Right lobe of liver (tissue), 6 donors: ENCODE measurements around the gene HS3ST1. TPM values are rescaled to one million over a fixed set of nuclear protein-coding genes. Genes with fewer than 3 reads are reported as not detected.

Source experiments
- ATAC-seq, 4 donors: fragments of 200-7000 bp; cut with Tn5 transposase; one replicate each; pipeline ENCODE4 v1.9.1; 2020; ENCODE audit warnings: mild to moderate bottlenecking in 4 of 4, moderate library complexity in 4 of 4
- DNase-seq, 3 donors: peaks; one replicate each; pipeline ENCODE4 v3.0.0-alpha.2; 2020
- H3K27ac ChIP-seq, 3 donors: fragments of 200-600 bp; one replicate each; pipeline ENCODE4 v1.8.0; 2022
- H3K27me3 ChIP-seq, 2 donors: fragments of 200-600 bp; one replicate each; pipeline ENCODE4 v1.8.0; 2022
- H3K36me3 ChIP-seq, 4 donors: fragments of 200-600 bp; sonication (generic) in 1 of 4; one replicate each; pipeline versions ENCODE4 v1.5.1 to v1.8.0; 2017 to 2022; ENCODE audit warnings: control low read depth in 1 of 4
- H3K4me1 ChIP-seq, 4 donors: fragments of 200-600 bp; sonication (generic) in 1 of 4; one replicate each; pipeline versions ENCODE4 v1.5.1 to v1.8.0; 2017 to 2022; ENCODE audit warnings: control low read depth in 1 of 4
- H3K4me3 ChIP-seq, 3 donors: fragments of 200-600 bp; one replicate each; pipeline ENCODE4 v1.8.0; 2022
- H3K9me3 ChIP-seq, 4 donors: fragments of 200-600 bp; sonication (generic) in 1 of 4; one replicate each; pipeline versions ENCODE4 v1.5.1 to v1.8.0; 2017 to 2022; ENCODE audit warnings: control low read depth in 1 of 4
- CTCF ChIP-seq, 4 donors: fragments of 200-600 bp in 3 of 4; fragments of 450-650 bp in 1 of 4; IDR thresholded peaks; one replicate each; pipeline versions ENCODE4 v1.5.1 to v1.8.0; 2016 to 2022; ENCODE audit warnings: antibody characterized with exemption in 4 of 4, mild to moderate bottlenecking in 2 of 4
- POLR2A ChIP-seq: fragments of 450-650 bp; IDR thresholded peaks from one replicate; pipeline ENCODE4 v1.6.1; 2017; ENCODE audit warnings: antibody characterized with exemption, mild to moderate bottlenecking
- WGBS: methylation state at CpG from one replicate; pipeline ENCODE4 v1.1.6; 2018; ENCODE audit warnings: low coverage, low lambda C conversion rate; ENCODE audit not compliant: insufficient coverage; ENCODE audit errors: missing lambda C conversion rate; 5-methylcytosine and 5-hydroxymethylcytosine counted together
- intact Hi-C, 2 donors: fragments of 100-400 bp; cut with DNase I; formaldehyde crosslinking; loops; one replicate each; pipeline versions ENCODE4 v1.11.2 to v1.14.1; 2022
- total RNA-seq, 6 experiments: library from RNA; depleted of rRNA in 2 of 6; stranded (reverse); fragments of >200 nt in 2 of 6; fragmentation: NEBNext Ultra II Directional in 3 of 6; extraction: Animal tissue kit (Norgen Biotek cat#: 25700) in 3 of 6; gene quantifications; one replicate each; pipeline versions ENCODE4 v1.1.0 to v1.2.4, GENCODE V29; 2016 to 2023
- donor health status: DM: no; HTN: yes; CAD: no.
- donor health status: DM: no; HTN: no; CAD: no.
- donor health status: DM: no; HTN: no; CAD: no.
- donor health status: DM: no; HTN: yes; CAD: no.
- donor health status: DM: no; HTN: yes; CAD: no.

HS3ST1 gene
- total RNA-seq, 6 experiments from 2014 or later: 0.11 to 1.2 (median 0.25) TPM

GRCh38 chr4:11431111-11431510 lies 2.4 kb upstream of the HS3ST1 start:
- no peaks in the 10 kb centered on the region for H3K36me3 ChIP-seq
- no peak overlapping the region for H3K27ac ChIP-seq
- H3K4me1 ChIP-seq: peaks cover 0 to 8% (median 0%) of the 10 kb centered on the region in 4 donors
- WGBS: 36% methylated on average over 4 of the region's 4 CpGs
- ATAC-seq (no peak), DNase-seq (no peak)
- H3K27me3 ChIP-seq: no peaks in the 10 kb centered on the region
- TF ChIP-seq CTCF (IDR thresholded peaks at IDR 0.05) (no peak), POLR2A (no peak)
- H3K4me3 ChIP-seq: no peak overlapping the region
- intact Hi-C loops: no loop called here
- H3K9me3 ChIP-seq: no peaks in the 10 kb centered on the region

- no peaks in the 10 kb centered on the region for H3K36me3 ChIP-seq
- no peak overlapping the region for H3K27ac ChIP-seq
- peaks cover 0 to 8% (median 0%) of the 10 kb centered on the region in 4 donors for H3K4me1 ChIP-seq
- no peak overlapping the region for H3K4me3 ChIP-seq
- TF ChIP-seq CTCF (IDR thresholded peaks at IDR 0.05) (no peak), POLR2A (no peak)
- intact Hi-C loops: no loop called here
- DNase-seq (no peak), ATAC-seq (no peak)
- H3K9me3 ChIP-seq: no peaks in the 10 kb centered on the region
- WGBS: 63% methylated on average over 2 of the region's 2 CpGs
- no peaks in the 10 kb centered on the region for H3K27me3 ChIP-seq
Observed at GRCh38 chr4:11430536-11430935, 1.8 kb upstream of the HS3ST1 start.

GRCh38 chr4:11429699-11430045 lies 978 bp upstream of the HS3ST1 start:
- 10% methylated on average over 8 of the region's 8 CpGs for WGBS
- Histone ChIP-seq H3K27ac (no peak overlapping the region), H3K27me3 (no peaks in the 10 kb centered on the region), H3K4me3 (peak overlapping the region in 2 of 3 donors; percentile 37 to 44), H3K4me1 (peaks cover 0 to 8% (median 0%) of the 10 kb centered on the region in 4 donors), H3K9me3 (no peaks in the 10 kb centered on the region), H3K36me3 (no peaks in the 10 kb centered on the region)
- intact Hi-C loops: no loop called here
- ATAC-seq (no peak), DNase-seq (no peak)
- TF ChIP-seq POLR2A: no peak
- no peak for TF ChIP-seq CTCF (IDR thresholded peaks at IDR 0.05)

GRCh38 chr4:11428899-11429698 lies 405 bp upstream of the HS3ST1 start:
- Histone ChIP-seq H3K36me3 (no peaks in the 10 kb centered on the region), H3K27me3 (no peaks in the 10 kb centered on the region), H3K4me3 (peak overlapping the region; percentile 37 to 45 (median 44)), H3K4me1 (peaks cover 0 to 8% (median 0%) of the 10 kb centered on the region in 4 donors), H3K9me3 (no peaks in the 10 kb centered on the region), H3K27ac (peak overlapping the region in 1 of 3 donors; percentile 33)
- intact Hi-C loops: no loop called here
- peak; percentile 85 to 96 (median 93) for ATAC-seq
- 4% methylated on average over 12 of the region's 64 CpGs for WGBS
- TF ChIP-seq CTCF (IDR thresholded peaks at IDR 0.05) (peak; percentile 28 to 59 (median 40)), POLR2A (peak; percentile 25)
- peak; percentile 61 to 78 (median 69) for DNase-seq
